Nephron progenitor cell (in vitro differentiated cells): ENCODE measurements around the gene SPATA20.
A peak's percentile ranks its signal among the peaks of the same experiment; 100 is the strongest.

ENCODE experiments used
- DNase-seq: peaks from one replicate; pipeline ENCODE4 v3.0.0; 2021
- H3K27ac Mint-ChIP-seq: 2 replicates; pipeline ENCODE4 v1.8.0; 2021; ENCODE audit warnings: mild to moderate bottlenecking, moderate library complexity, mixed read lengths
- H3K27me3 Mint-ChIP-seq: 2 replicates; pipeline ENCODE4 v1.8.0; 2021; ENCODE audit warnings: mild to moderate bottlenecking, low read depth, mixed read lengths; ENCODE audit not compliant: poor library complexity
- H3K36me3 Mint-ChIP-seq: 2 replicates; pipeline ENCODE4 v1.8.0; 2021; ENCODE audit warnings: low read depth, mixed read lengths
- H3K4me1 Mint-ChIP-seq: 2 replicates; pipeline ENCODE4 v1.8.0; 2021; ENCODE audit warnings: mixed read lengths
- H3K4me3 Mint-ChIP-seq: 2 replicates; pipeline ENCODE4 v1.8.0; 2021; ENCODE audit warnings: mild to moderate bottlenecking, moderate library complexity, mixed read lengths
- H3K9me3 Mint-ChIP-seq: 2 replicates; pipeline ENCODE4 v1.8.0; 2021; ENCODE audit warnings: mild to moderate bottlenecking, moderate library complexity, mixed read lengths
- CTCF ChIP-seq: fragments of 200-600 bp; sonication (generic); IDR thresholded peaks from 2 replicates; pipeline ENCODE4 v1.5.0; 2021; ENCODE audit warnings: antibody characterized with exemption

SPATA20 gene

GRCh38 chr17:50542795-50543774, 3.9 kb upstream of the SPATA20 start:
- peaks cover 23% of the 10 kb centered on the region for H3K27me3 Mint-ChIP-seq
- DNase-seq, result no peak
- no peaks in the 10 kb centered on the region for H3K36me3 Mint-ChIP-seq
- no peak for TF ChIP-seq CTCF
- peak overlapping the region; percentile 83 for H3K4me3 Mint-ChIP-seq
- H3K9me3 Mint-ChIP-seq, result no peaks in the 10 kb centered on the region
- no peak overlapping the region for H3K27ac Mint-ChIP-seq
- H3K4me1 Mint-ChIP-seq, result peaks cover 57% of the 10 kb centered on the region

GRCh38 chr17:50544516-50544915, 2.5 kb upstream of the SPATA20 start:
- Mint-ChIP-seq H3K27me3 (peaks cover 23% of the 10 kb centered on the region), H3K9me3 (no peaks in the 10 kb centered on the region), H3K36me3 (no peaks in the 10 kb centered on the region), H3K27ac (no peak overlapping the region), H3K4me1 (peaks cover 46% of the 10 kb centered on the region), H3K4me3 (peak overlapping the region; percentile 59)
- no peak for DNase-seq
- TF ChIP-seq CTCF, result no peak

GRCh38 chr17:50545311-50545710, 1.7 kb upstream of the SPATA20 start:
- Mint-ChIP-seq H3K27ac (no peak overlapping the region), H3K36me3 (no peaks in the 10 kb centered on the region), H3K27me3 (peaks cover 23% of the 10 kb centered on the region), H3K9me3 (no peaks in the 10 kb centered on the region), H3K4me3 (no peak overlapping the region), H3K4me1 (peaks cover 45% of the 10 kb centered on the region)
- TF ChIP-seq CTCF, result no peak
- no peak for DNase-seq

GRCh38 chr17:50546701-50547034, 306 bp upstream of the SPATA20 start:
- peaks cover 16% of the 10 kb centered on the region for H3K27me3 Mint-ChIP-seq
- no peak overlapping the region for H3K27ac Mint-ChIP-seq
- DNase-seq, result no peak
- no peaks in the 10 kb centered on the region for H3K9me3 Mint-ChIP-seq
- H3K4me1 Mint-ChIP-seq, result peaks cover 39% of the 10 kb centered on the region
- H3K36me3 Mint-ChIP-seq, result no peaks in the 10 kb centered on the region
- H3K4me3 Mint-ChIP-seq, result peak overlapping the region; percentile 53
- no peak for TF ChIP-seq CTCF

- peaks cover 30% of the 10 kb centered on the region for H3K4me1 Mint-ChIP-seq
- H3K27ac Mint-ChIP-seq, result no peak overlapping the region
- DNase-seq, result no peak
Observed at GRCh38 chr17:50547736-50548083, 736 bp downstream of the SPATA20 start.

More at GRCh38 chr17:50547736-50548083, 736 bp downstream of the SPATA20 start:
- Mint-ChIP-seq H3K36me3 (no peaks in the 10 kb centered on the region), H3K9me3 (no peaks in the 10 kb centered on the region), H3K27me3 (peaks cover 25% of the 10 kb centered on the region), H3K4me3 (peak overlapping the region; percentile 77)
- TF ChIP-seq CTCF, result no peak
